Glutamatergic neuron (in vitro differentiated cells): ENCODE measurements around the gene KMT2E. TPM values are rescaled to one million over a fixed set of nuclear protein-coding genes. Genes with fewer than 3 reads are reported as not detected.
A peak's percentile ranks its signal among the peaks of the same experiment; 100 is the strongest.

Source experiments
- DNase-seq: peaks from one replicate; pipeline ENCODE4 v3.0.0; 2022
- H3K27ac Mint-ChIP-seq: one replicate; pipeline ENCODE4 v1.8.0; 2020; ENCODE audit warnings: mild to moderate bottlenecking, mixed read lengths, inconsistent platforms; ENCODE audit not compliant: unreplicated experiment
- H3K27me3 Mint-ChIP-seq: one replicate; pipeline ENCODE4 v1.8.0; 2020; ENCODE audit warnings: mild to moderate bottlenecking, moderate library complexity, mixed read lengths, inconsistent platforms; ENCODE audit not compliant: unreplicated experiment
- H3K36me3 Mint-ChIP-seq: one replicate; pipeline ENCODE4 v1.8.0; 2020; ENCODE audit warnings: mild to moderate bottlenecking, mixed read lengths, inconsistent platforms; ENCODE audit not compliant: unreplicated experiment
- H3K4me1 Mint-ChIP-seq: one replicate; pipeline ENCODE4 v1.8.0; 2020; ENCODE audit warnings: mild to moderate bottlenecking, low read depth, mixed read lengths, inconsistent platforms; ENCODE audit not compliant: unreplicated experiment
- H3K4me3 Mint-ChIP-seq: one replicate; pipeline ENCODE4 v1.8.0; 2020; ENCODE audit warnings: mild to moderate bottlenecking, mixed read lengths, inconsistent platforms; ENCODE audit not compliant: unreplicated experiment
- H3K9me3 Mint-ChIP-seq: one replicate; pipeline ENCODE4 v1.8.0; 2020; ENCODE audit warnings: mild to moderate bottlenecking, moderate library complexity, mixed read lengths, inconsistent platforms; ENCODE audit not compliant: unreplicated experiment
- CTCF ChIP-seq: fragments of 200-600 bp; sonication (generic); IDR thresholded peaks from one replicate; pipeline ENCODE4 v1.5.0; 2021; ENCODE audit not compliant: partially characterized antibody, unreplicated experiment
- total RNA-seq: library from RNA; stranded (reverse); fragmentation: NEBNext Ultra II Directional; extraction: Animal tissue kit (Norgen Biotek cat#: 25700); gene quantifications from one replicate; pipeline ENCODE4 v1.2.1, GENCODE V29; 2021; ENCODE audit not compliant: unreplicated experiment

KMT2E gene
- total RNA-seq, 1 donor from 2014 or later: 126 TPM

GRCh38 chr7:105118612-105119600, 104.9 kb downstream of the KMT2E start:
- H3K9me3 Mint-ChIP-seq: no peaks in the 10 kb centered on the region
- no peak for TF ChIP-seq CTCF
- H3K4me1 Mint-ChIP-seq: peaks cover 13% of the 10 kb centered on the region
- H3K36me3 Mint-ChIP-seq: no peaks in the 10 kb centered on the region
- no peak for DNase-seq
- H3K4me3 Mint-ChIP-seq: no peak overlapping the region
- H3K27me3 Mint-ChIP-seq: peaks cover 3% of the 10 kb centered on the region
- no peak overlapping the region for H3K27ac Mint-ChIP-seq

GRCh38 chr7:105122619-105123018, 108.6 kb downstream of the KMT2E start:
- Mint-ChIP-seq H3K4me1 (peaks cover 35% of the 10 kb centered on the region), H3K36me3 (peaks cover 7% of the 10 kb centered on the region), H3K9me3 (no peaks in the 10 kb centered on the region), H3K4me3 (no peak overlapping the region), H3K27ac (no peak overlapping the region), H3K27me3 (peaks cover 9% of the 10 kb centered on the region)
- no peak for TF ChIP-seq CTCF
- no peak for DNase-seq

GRCh38 chr7:105125745-105126144, 111.7 kb downstream of the KMT2E start:
- H3K4me3 Mint-ChIP-seq: no peak overlapping the region
- DNase-seq: no peak
- no peak for TF ChIP-seq CTCF
- H3K4me1 Mint-ChIP-seq: peaks cover 37% of the 10 kb centered on the region
- H3K36me3 Mint-ChIP-seq: peaks cover 7% of the 10 kb centered on the region
- peaks cover 9% of the 10 kb centered on the region for H3K27me3 Mint-ChIP-seq
- H3K9me3 Mint-ChIP-seq: no peaks in the 10 kb centered on the region
- no peak overlapping the region for H3K27ac Mint-ChIP-seq

- Mint-ChIP-seq H3K4me1 (peaks cover 39% of the 10 kb centered on the region), H3K4me3 (no peak overlapping the region), H3K36me3 (peaks cover 7% of the 10 kb centered on the region), H3K9me3 (no peaks in the 10 kb centered on the region), H3K27me3 (peaks cover 9% of the 10 kb centered on the region), H3K27ac (peak overlapping the region; percentile 55)
- DNase-seq: no peak
- no peak for TF ChIP-seq CTCF
These were observed 112.5 kb downstream of the KMT2E start for GRCh38 chr7:105126436-105126975.

GRCh38 chr7:105127179-105127578, 113.2 kb downstream of the KMT2E start:
- Mint-ChIP-seq H3K9me3 (no peaks in the 10 kb centered on the region), H3K4me3 (no peak overlapping the region), H3K27ac (peak overlapping the region; percentile 59), H3K36me3 (peaks cover 7% of the 10 kb centered on the region), H3K4me1 (peaks cover 39% of the 10 kb centered on the region), H3K27me3 (peaks cover 9% of the 10 kb centered on the region)
- no peak for DNase-seq
- no peak for TF ChIP-seq CTCF
